GM12801 (cell line): ENCODE measurements around the gene PRKAG3.

Experiments
- TF ChIP-seq, protein P1 (sequence below): IDR thresholded peaks from one replicate; pipeline ENCODE4 v1.5.1; 2011; ENCODE audit warnings: control low read depth; ENCODE audit not compliant: insufficient read length; ENCODE audit errors: extremely low read depth

PRKAG3 gene

DNA sequence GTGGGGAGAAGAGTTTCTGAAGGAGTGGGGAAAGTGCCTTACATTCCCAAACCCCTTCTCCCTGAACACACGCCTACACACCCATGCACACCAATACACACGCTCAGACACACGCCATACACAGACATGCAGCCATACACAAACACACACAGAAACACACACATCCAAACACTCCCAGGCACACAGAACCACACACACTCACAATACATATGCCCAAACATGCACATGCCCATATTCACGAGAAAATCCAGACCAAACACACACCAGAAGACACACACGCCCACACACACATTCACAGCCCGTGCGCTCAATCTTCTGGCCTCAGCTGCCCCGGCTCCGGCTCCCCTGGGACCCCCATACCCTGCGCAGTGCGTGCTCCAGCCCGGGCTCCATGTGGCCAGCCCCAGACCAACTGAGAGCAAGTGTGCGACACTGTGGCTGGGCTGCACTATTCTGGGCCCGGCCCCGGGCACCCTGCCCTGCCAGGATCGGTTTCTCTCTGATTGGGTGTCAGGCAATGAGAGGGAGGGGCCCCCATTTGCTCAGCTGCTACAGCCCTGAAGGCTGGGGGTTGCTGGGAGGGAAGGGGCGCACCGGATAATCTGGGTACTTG lies at the start of gene PRKAG3:
Gene PRKAG3, minus strand, starts transcription at position 426 of the 613 bp plus-strand sequence.
- TF ChIP-seq, protein P1, sequence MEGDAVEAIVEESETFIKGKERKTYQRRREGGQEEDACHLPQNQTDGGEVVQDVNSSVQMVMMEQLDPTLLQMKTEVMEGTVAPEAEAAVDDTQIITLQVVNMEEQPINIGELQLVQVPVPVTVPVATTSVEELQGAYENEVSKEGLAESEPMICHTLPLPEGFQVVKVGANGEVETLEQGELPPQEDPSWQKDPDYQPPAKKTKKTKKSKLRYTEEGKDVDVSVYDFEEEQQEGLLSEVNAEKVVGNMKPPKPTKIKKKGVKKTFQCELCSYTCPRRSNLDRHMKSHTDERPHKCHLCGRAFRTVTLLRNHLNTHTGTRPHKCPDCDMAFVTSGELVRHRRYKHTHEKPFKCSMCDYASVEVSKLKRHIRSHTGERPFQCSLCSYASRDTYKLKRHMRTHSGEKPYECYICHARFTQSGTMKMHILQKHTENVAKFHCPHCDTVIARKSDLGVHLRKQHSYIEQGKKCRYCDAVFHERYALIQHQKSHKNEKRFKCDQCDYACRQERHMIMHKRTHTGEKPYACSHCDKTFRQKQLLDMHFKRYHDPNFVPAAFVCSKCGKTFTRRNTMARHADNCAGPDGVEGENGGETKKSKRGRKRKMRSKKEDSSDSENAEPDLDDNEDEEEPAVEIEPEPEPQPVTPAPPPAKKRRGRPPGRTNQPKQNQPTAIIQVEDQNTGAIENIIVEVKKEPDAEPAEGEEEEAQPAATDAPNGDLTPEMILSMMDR: no peak

DNA sequence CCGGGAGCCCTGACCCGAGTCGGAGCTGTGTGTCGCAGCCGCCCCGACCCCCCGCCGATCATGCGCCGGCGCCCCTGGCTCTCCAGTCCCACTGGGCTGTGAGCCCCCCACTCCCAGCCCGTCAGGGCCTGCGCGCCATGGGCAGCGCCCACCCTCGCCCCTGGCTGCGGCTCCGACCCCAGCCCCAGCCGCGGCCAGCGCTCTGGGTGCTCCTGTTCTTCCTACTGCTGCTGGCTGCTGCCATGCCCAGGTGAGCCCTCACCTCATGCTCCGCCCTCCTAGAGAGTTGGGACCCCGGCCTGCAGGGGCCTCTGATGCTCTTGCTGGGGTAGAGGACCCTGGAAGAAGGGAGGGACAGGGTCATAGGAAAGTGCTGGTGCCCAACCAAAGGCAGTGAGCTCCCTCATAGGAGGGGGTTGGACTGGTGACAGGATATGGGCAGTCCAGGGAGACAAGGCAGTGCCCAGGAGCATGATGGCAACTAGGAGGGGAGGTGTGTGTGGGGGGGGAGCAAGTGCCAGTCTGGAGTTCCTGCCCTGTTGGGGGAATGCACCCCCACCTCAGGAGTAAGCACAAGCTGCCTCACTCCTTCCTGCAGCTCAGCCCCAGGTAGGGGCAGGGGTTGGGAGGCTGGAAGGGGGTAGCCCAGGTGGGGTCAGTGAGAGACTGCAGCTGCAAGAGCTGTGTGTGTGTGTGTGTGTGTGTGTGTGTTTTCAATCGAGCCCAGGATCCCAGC lies 49.4 kb upstream of the PRKAG3 start:
- TF ChIP-seq, protein P1: no peak

DNA sequence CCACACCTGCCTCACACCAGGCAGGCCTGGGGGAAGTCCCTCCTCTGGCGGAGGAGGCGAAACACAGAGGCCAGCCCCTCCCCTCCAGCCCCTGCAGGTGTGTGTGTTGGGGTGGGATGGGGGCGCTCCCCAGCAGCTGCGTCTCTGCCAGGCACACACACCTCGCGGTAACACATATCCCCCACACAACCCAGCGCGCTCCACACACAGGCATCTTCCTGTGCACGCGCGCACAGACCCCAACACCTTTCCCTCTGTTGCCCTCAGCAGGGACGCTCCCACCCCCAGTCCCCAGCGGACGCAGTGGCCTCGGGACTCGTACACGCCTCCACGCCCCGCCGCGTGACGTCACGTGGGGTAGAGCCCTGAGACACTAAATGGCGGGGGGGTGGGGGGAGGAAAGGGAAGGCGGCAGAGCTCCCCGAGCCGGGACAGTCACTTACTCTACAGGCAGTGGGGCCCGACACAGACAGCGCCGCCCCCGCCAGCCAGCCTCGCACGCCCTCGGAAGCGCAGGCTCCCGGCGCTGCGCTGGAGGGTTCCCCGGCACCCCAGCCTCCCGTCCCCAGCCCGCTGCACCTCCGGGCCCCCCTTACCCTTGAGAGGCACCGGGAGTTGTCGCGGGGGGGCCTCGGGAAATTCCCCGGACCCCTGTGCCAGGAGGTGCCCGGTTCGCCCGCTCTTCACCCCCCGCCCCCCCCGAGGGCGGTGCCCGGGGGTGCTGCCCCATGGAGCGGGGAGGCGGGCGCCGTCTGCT lies 48.7 kb upstream of the PRKAG3 start, which contains the start of gene WNT10A:
Gene WNT10A, plus strand, starts transcription at position 751 of the 757 bp plus-strand sequence. CDS start 144 bp downstream, outside the sequence.
- TF ChIP-seq, protein P1: no peak

DNA sequence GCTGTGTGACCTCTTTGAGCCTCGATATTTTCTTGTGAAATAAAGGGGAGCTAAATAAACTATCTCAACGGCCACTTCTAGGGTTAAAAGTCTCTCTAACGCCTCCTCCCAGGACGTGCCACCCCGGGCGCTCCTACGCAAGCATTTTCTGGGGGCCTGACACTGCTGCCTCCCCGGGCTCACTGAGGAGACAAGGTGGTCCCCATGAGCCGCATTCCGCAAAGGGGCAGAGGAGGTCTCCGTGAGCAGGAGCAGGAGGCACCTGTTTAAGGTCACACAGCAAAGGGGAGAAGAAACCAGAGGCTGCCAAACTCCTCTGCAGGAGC lies 48.1 kb upstream of the PRKAG3 start:
- TF ChIP-seq, protein P1: no peak

DNA sequence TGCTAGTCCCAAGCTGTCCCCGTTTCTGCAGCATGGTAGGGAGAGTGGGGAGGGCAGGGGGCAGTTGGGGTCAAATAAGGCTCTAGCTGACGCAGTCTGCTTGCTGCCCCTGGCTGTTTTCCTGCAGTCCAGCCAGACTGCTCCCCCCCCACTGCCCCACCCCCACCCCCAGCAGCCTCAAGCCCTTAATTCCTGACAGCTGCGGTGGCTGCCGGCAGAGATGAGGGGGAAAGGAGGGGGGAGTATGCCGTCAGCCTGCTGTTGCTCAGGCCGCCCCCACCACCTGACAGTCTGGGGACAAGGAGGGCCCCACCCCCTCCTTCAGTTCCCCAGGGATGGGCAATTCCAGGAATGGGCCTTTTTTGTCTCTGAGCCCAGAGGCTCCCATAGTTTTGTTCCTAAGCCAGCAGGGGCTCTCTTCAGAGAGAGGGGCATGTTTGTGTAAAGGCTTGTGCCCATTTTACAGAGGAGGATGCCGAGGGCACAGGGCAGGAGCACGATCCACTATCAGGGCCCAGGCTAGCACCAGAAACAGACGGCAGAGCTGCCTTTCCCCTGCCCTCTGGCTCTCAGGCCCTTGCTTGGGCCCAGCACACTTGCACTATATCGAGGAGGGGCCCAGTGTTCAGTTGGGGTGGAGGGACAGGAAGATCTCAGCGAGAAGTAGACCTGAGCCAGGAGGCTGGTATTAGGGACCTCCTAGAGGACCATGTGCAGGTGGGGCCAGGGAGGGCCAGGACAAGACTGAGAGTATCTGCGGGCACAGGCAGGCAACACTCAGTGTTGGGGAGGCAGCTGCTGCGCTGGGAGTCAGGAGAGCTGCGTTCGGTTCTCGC lies 47.5 kb upstream of the PRKAG3 start:
- TF ChIP-seq, protein P1: no peak

DNA sequence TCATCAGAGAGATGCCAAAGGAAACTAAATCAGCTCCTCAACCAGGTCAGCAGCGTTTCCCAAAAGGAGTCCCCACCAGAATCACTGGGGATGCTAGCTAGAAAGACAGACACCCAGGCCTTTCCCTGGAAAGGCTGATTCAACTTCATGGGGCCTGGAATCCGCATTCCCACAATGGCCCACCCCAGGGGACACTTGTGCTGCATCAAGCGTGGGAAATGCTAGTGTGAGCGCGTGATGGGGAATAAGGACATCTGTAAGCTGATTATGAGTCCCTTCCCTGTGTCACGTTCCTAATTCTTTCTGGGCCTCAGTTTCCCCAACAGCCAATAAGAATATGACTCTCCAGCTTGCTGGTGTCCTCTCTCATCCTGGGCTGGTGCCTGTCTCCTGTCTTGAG lies 46.9 kb upstream of the PRKAG3 start:
- TF ChIP-seq, protein P1: no peak
